Left ventricle myocardium inferior (tissue), 1 donor: ENCODE data around the gene CAPNS1. TPM values are rescaled to one million over a fixed set of nuclear protein-coding genes. Genes with fewer than 3 reads are reported as not detected.
"Not testable (repeated sequence)": the region's sequence is repeated elsewhere in the genome, so short reads cannot be mapped to it uniquely, and the experiment has no call there.

ENCODE experiments used
- DNase-seq: peaks from one replicate; pipeline ENCODE4 v3.0.0-alpha.2; 2020
- H3K27ac ChIP-seq: fragments of 200-600 bp; replicated peaks from 2 replicates; pipeline ENCODE4 v1.8.0; 2021
- H3K27me3 ChIP-seq: fragments of 200-600 bp; 2 replicates; pipeline ENCODE4 v1.8.0; 2021; ENCODE audit warnings: low read depth
- H3K36me3 ChIP-seq: fragments of 200-600 bp; 2 replicates; pipeline ENCODE4 v1.8.0; 2021
- H3K4me1 ChIP-seq: fragments of 200-600 bp; 2 replicates; pipeline ENCODE4 v1.8.0; 2021
- H3K4me3 ChIP-seq: fragments of 200-600 bp; 2 replicates; pipeline ENCODE4 v1.8.0; 2021; ENCODE audit warnings: mild to moderate bottlenecking, moderate library complexity
- H3K9me3 ChIP-seq: fragments of 200-600 bp; replicated peaks from 2 replicates; pipeline ENCODE4 v1.8.0; 2021
- intact Hi-C: fragments of 100-400 bp; cut with micrococcal nuclease; formaldehyde crosslinking; loops from one replicate; pipeline ENCODE4 v1.11.0; 2022
- total RNA-seq: library from RNA; stranded (reverse); fragmentation: NEBNext Ultra II Directional; extraction: Animal tissue kit (Norgen Biotek cat#: 25700); gene quantifications from one replicate; pipeline ENCODE4 v1.2.1, GENCODE V29; 2021
- TF ChIP-seq, protein P1 (sequence below): fragments of 200-600 bp; IDR thresholded peaks from 2 replicates; pipeline ENCODE4 v1.8.0; 2021; ENCODE audit warnings: antibody characterized with exemption, mild to moderate bottlenecking, borderline replicate concordance
- donor health status: DM: no; HTN: yes; CAD: no; lungs with severe emphysema.

Gene CAPNS1
- total RNA-seq, 1 donor from 2014 or later: 767 TPM

DNA sequence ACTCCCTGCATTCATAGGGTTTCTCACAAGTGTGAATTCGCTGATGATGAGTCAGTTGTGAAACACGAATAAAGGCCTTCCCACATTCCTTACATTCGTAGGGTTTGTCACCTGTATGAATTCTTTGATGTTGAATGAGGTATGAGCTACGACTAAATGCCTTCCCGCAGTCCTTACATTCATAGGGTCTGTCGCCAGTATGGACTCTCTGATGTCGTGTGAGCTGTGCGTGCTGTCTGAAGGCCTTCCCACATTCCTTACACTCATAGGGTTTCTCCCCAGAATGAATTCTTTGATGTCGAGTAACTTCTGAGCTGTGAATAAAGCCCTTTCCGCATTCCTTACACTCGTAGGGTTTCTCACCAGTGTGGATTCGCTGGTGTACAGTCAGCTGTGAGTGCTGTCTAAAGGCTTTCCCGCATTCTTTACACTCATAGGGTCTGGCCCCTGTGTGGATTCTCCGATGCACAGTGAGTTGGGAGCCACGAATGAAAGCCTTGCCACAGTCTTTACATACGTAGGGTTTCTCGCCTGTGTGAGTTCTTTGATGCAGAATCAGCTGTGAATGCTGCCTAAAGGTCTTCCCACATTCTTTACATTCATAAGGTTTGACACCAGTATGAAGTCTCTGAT, 42.9 kb downstream of the CAPNS1 start:
- no peaks in the 10 kb centered on the region for H3K27me3 ChIP-seq
- H3K36me3 ChIP-seq: peaks cover 13% of the 10 kb centered on the region
- intact Hi-C loops: no loop called here
- no peak for DNase-seq
- peaks cover 6% of the 10 kb centered on the region for H3K4me1 ChIP-seq
- TF ChIP-seq, protein P1, sequence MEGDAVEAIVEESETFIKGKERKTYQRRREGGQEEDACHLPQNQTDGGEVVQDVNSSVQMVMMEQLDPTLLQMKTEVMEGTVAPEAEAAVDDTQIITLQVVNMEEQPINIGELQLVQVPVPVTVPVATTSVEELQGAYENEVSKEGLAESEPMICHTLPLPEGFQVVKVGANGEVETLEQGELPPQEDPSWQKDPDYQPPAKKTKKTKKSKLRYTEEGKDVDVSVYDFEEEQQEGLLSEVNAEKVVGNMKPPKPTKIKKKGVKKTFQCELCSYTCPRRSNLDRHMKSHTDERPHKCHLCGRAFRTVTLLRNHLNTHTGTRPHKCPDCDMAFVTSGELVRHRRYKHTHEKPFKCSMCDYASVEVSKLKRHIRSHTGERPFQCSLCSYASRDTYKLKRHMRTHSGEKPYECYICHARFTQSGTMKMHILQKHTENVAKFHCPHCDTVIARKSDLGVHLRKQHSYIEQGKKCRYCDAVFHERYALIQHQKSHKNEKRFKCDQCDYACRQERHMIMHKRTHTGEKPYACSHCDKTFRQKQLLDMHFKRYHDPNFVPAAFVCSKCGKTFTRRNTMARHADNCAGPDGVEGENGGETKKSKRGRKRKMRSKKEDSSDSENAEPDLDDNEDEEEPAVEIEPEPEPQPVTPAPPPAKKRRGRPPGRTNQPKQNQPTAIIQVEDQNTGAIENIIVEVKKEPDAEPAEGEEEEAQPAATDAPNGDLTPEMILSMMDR: no peak
- H3K9me3 ChIP-seq: no peaks in the 10 kb centered on the region
- peak overlapping the region; percentile 66 for H3K27ac ChIP-seq
- H3K4me3 ChIP-seq: no peak overlapping the region

DNA sequence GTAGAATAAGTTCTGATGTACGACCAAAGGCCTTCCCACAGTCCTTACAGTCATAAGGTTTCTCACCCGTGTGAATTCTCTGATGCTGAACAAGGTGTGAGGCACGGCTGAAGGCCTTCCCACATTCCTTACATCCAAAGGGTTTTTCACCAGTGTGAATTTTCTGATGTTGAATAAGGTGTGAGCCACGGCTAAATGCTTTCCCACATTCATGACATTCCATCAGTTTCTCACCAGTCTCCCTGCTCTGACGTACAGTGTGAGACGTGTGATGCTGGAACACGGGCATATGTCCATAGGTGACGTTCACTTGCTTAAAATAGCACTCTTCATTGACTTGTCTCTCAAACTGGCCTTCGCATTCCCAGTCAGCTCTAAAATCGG, 43.4 kb downstream of the CAPNS1 start:
- Histone ChIP-seq H3K27ac (peak overlapping the region; percentile 66), H3K36me3 (peaks cover 14% of the 10 kb centered on the region), H3K27me3 (no peaks in the 10 kb centered on the region), H3K4me1 (peaks cover 6% of the 10 kb centered on the region), H3K9me3 (no peaks in the 10 kb centered on the region), H3K4me3 (no peak overlapping the region)
- intact Hi-C loops: no loop called here
- no peak for DNase-seq
- TF ChIP-seq, protein P1: no peak

DNA sequence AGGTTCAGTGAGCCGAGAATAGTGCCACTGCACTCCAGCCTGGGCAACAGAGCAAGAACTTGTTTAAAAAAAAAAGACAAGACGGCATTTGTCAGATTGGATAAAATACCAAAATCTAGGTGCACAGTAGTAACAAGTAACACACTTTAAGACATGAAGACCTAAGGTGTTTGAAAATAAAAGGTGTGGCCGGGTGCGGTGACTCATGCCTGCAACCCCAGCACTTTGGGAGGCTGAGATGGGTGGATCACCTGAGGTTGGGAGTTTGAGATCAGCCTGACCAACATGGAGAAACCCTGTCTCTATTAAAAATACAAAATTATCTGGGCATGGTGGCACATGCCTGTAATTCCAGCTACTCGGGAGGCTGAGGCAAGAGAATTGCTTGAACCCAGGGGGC, 46.9 kb downstream of the CAPNS1 start:
- intact Hi-C loops: not testable (repeated sequence)

GRCh38 chr19:36196249-36196648, 56.4 kb downstream of the CAPNS1 start:
- no peak overlapping the region for H3K4me3 ChIP-seq
- no peak overlapping the region for H3K27ac ChIP-seq
- H3K36me3 ChIP-seq: peaks cover 44% of the 10 kb centered on the region
- TF ChIP-seq, protein P1: no peak
- no peaks in the 10 kb centered on the region for H3K9me3 ChIP-seq
- intact Hi-C loops: loop anchor here (10.0 kb wide), 1 partner anchor 299 kb away; no protein-coding TSS in a partner anchor
- DNase-seq: no peak
- no peaks in the 10 kb centered on the region for H3K4me1 ChIP-seq
- no peaks in the 10 kb centered on the region for H3K27me3 ChIP-seq

More for the DNA sequence above, 46.9 kb downstream of the CAPNS1 start:
- not testable (repeated sequence) for DNase-seq, H3K9me3 ChIP-seq, H3K4me1 ChIP-seq, H3K27me3 ChIP-seq, H3K27ac ChIP-seq, H3K4me3 ChIP-seq
- H3K36me3 ChIP-seq: peaks cover 17% of the 10 kb centered on the region

DNA sequence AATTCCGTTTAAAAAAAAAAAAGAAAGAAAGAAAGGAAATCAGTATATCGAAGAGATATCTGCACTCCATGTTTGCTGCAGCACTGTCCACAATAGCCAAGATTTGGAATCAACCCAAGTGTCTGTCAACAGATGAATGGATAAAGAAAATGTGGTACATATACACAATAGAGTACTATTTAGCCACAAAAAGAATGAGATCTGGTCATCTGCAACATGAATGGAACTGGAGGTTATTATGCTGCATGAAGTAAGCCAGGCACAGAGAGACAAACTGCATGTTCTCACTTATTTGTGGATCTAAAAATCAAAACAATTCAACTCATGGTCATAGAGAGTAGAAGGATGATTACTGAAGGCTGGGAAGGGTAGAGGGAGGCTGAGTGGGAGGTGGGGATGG, 58.3 kb downstream of the CAPNS1 start:
- H3K27me3 ChIP-seq: no peaks in the 10 kb centered on the region
- no peak overlapping the region for H3K4me3 ChIP-seq
- no peak for DNase-seq
- no peaks in the 10 kb centered on the region for H3K4me1 ChIP-seq
- no peaks in the 10 kb centered on the region for H3K9me3 ChIP-seq
- intact Hi-C loops: loop anchor here (10.0 kb wide), 1 partner anchor 297 kb away; no protein-coding TSS in a partner anchor
- peaks cover 37% of the 10 kb centered on the region for H3K36me3 ChIP-seq
- TF ChIP-seq, protein P1: no peak
- H3K27ac ChIP-seq: no peak overlapping the region

Other genes with a start within 250 kb of the CAPNS1 start
- 2.3 TPM for gene NFKBID, start 239.5 kb upstream of the CAPNS1 start, total RNA-seq
- 2.3 TPM for gene HCST, start 237.5 kb upstream of the CAPNS1 start, total RNA-seq
- 26.2 TPM for gene TYROBP, start 231.8 kb upstream of the CAPNS1 start, total RNA-seq
- gene LRFN3, start 203.7 kb upstream of the CAPNS1 start, total RNA-seq: 7.1 TPM
- 10.3 TPM for gene SDHAF1, start 144.9 kb upstream of the CAPNS1 start, total RNA-seq
- 0.58 TPM for gene SYNE4, start 131.3 kb upstream of the CAPNS1 start, total RNA-seq
- 11.8 TPM for gene ALKBH6, start 125.9 kb upstream of the CAPNS1 start, total RNA-seq
- gene CLIP3, start 107.2 kb upstream of the CAPNS1 start, total RNA-seq: 5.4 TPM
- gene THAP8, start 85.8 kb upstream of the CAPNS1 start, total RNA-seq: 4.2 TPM
- gene WDR62, start 85.2 kb upstream of the CAPNS1 start, total RNA-seq: 17.7 TPM
- gene OVOL3, start 28.9 kb upstream of the CAPNS1 start, total RNA-seq: not detected
- gene POLR2I, start 25.2 kb upstream of the CAPNS1 start, total RNA-seq: 130 TPM
- gene TBCB, start 24.6 kb upstream of the CAPNS1 start, total RNA-seq: 94.9 TPM
- gene COX7A1, start 12.4 kb downstream of the CAPNS1 start, total RNA-seq: 2,839 TPM
- 4.4 TPM for gene ZNF565, start 74.6 kb downstream of the CAPNS1 start, total RNA-seq
- gene ZNF146, start 75.0 kb downstream of the CAPNS1 start, total RNA-seq: 30.4 TPM
- gene ZFP14, start 239.1 kb downstream of the CAPNS1 start, total RNA-seq: 2.8 TPM